ENCODE data around the gene PROB1. TPM values are rescaled to one million over a fixed set of nuclear protein-coding genes. Genes with fewer than 3 reads are reported as not detected.

The PROB1 gene
- total and polyA plus RNA-seq, 2 of the 8 experiments (the other 6 are each of a cell fraction or from before 2014, with no cell fraction given), result 0.89 to 3.1 TPM

DNA sequence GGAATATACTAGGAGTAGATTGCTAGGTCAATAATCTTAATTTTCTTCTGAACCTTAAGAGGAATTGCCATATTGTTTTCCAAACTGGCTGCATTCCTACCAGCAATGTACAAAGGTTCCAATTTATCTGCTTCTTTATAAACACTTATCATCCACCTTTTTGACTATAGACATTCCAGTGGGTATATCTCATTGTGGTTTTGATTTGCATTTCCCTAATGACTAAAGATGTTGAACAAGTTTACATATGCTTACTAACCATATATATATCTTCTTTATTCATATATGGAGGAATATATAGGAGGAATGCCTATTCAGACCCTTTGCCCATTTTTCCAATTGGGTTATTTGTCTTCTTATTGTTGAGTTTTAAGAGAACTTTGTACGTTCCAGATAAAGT lies 36.8 kb upstream of the PROB1 start:
- Histone ChIP-seq H3K27ac (ENCODE audit: low read depth, low read length) (no peak overlapping the region), H2BK5ac (ENCODE audit: low read depth, low read length) (no peak overlapping the region), H3K18ac (ENCODE audit: extremely low read depth, low read length) (no peak overlapping the region), H3K36me3 (ENCODE audit: control insufficient read depth in 2 of 4, insufficient read depth in 4 of 4, low read length in 3 of 4) (peaks cover 0 to 18% (median 6%) of the 10 kb centered on the region in 4 experiments; a peak in 3 of 8 replicates), H4K5ac (ENCODE audit: insufficient read length, low read depth, low read length) (no peak overlapping the region), H3K9me3 (ENCODE audit: insufficient read depth in 2 of 2, low read depth in 1 of 2, low read length in 1 of 2) (no peaks in the 10 kb centered on the region), H4K20me1 (replicated peaks in 1 of 2; ENCODE audit: control insufficient read depth in 1 of 2, insufficient read depth in 2 of 2, low read length in 2 of 2) (no peaks in the 10 kb centered on the region), H3K4me1 (replicated peaks in 1 of 4; ENCODE audit: control insufficient read depth in 3 of 4, insufficient read depth in 4 of 4, low read length in 3 of 4) (no peaks in the 10 kb centered on the region), H3K79me2 (ENCODE audit: control insufficient read depth in 1 of 2, insufficient read depth in 2 of 2, low read length in 2 of 2) (no peaks in the 10 kb centered on the region), H2BK20ac (ENCODE audit: low read length) (no peak overlapping the region), H3K9ac (replicated peaks in 1 of 4; ENCODE audit: extremely low read depth in 1 of 4, low read depth in 3 of 4, low read length in 3 of 4) (no peak overlapping the region), H2BK120ac (replicated peaks; ENCODE audit: low read depth, low read length) (no peak overlapping the region), H3K23me2 (ENCODE audit: low read depth, low read length) (no peaks in the 10 kb centered on the region), H3K4me2 (ENCODE audit: insufficient read depth in 1 of 2, low read depth in 2 of 2, low read length in 2 of 2) (no peak overlapping the region), H3K27me3 (replicated peaks in 1 of 4; ENCODE audit: control insufficient read depth in 3 of 4, extremely low read depth in 1 of 4, insufficient read depth in 3 of 4, low read length in 3 of 4) (no peaks in the 10 kb centered on the region), H3K4me3 (ENCODE audit: extremely low read depth in 1 of 4, insufficient read depth in 2 of 4, low read depth in 3 of 4, low read length in 4 of 4) (no peak overlapping the region), H2AK5ac (ENCODE audit: low read depth, low read length) (no peak overlapping the region), H3K79me1 (ENCODE audit: low read depth, low read length) (no peaks in the 10 kb centered on the region), H3K4ac (replicated peaks; ENCODE audit: insufficient read length, low read depth, low read length) (no peak overlapping the region), H3K14ac (ENCODE audit: insufficient read length) (no peak overlapping the region), H3K56ac (replicated peaks; ENCODE audit: insufficient read length, low read depth, low read length) (no peak overlapping the region), H4K91ac (replicated peaks; ENCODE audit: insufficient read length, low read length) (no peak overlapping the region), H4K8ac (ENCODE audit: extremely low read depth, insufficient read depth, low read length) (no peak overlapping the region), H3K23ac (ENCODE audit: insufficient read length) (no peak overlapping the region), H2BK12ac (ENCODE audit: low read depth, low read length) (no peak overlapping the region), H2BK15ac (ENCODE audit: low read length) (no peak overlapping the region), H2AFZ (ENCODE audit: low read length) (no peak overlapping the region)
- ChIA-PET POLR2A (ENCODE audit: partially characterized antibody) (interaction anchor here (1.3 kb wide), 1 partner anchor 20 kb away, joined by 3 read pairs; no protein-coding TSS in a partner anchor), CTCF (ENCODE audit: partially characterized antibody) (interaction anchor here (0.7 to 3.4 kb wide), 4 partner anchors 8 to 79 kb away, joined by 3 to 18 read pairs (median 4); no protein-coding TSS in a partner anchor)
- 95% methylated on average over 1 of the region's 1 CpG; no CpG with 5 or more reads in 1 of the 2 experiments for WGBS, 2 experiments (ENCODE audit: extremely low coverage in 1 of 2, insufficient coverage in 1 of 2, insufficient read length in 1 of 2, insufficient replicate concordance in 2 of 2, low coverage in 1 of 2, low lambda C conversion rate in 2 of 2, missing lambda C conversion rate in 1 of 2)
- FAIRE-seq (no peak), DNase-seq (ENCODE audit: low read depth in 1 of 2, low spot score in 2 of 2) (no peak)
